H1 (cell line): ENCODE results near the gene RPL23. TPM values are rescaled to one million over a fixed set of nuclear protein-coding genes. Genes with fewer than 3 reads are reported as not detected.

Source experiments
- ASH2L ChIP-seq: fragments of 200-600, 300-600 bp; sonication (generic); IDR thresholded peaks from one replicate; pipeline ENCODE4 v1.7.1; 2017; ENCODE audit warnings: low read length
- ATF2 ChIP-seq: IDR thresholded peaks from 2 replicates; pipeline ENCODE4 v1.6.1; 2012; ENCODE audit warnings: low read length, inconsistent platforms
- BACH1 ChIP-seq: IDR thresholded peaks from 2 replicates; pipeline ENCODE4 v1.6.1; 2012; ENCODE audit warnings: low read length, improper control_type of control experiment
- CBX5 ChIP-seq: fragments of 300-800, 300-1000 bp; sonication (generic); IDR thresholded peaks from 2 replicates; pipeline ENCODE4 v1.7.1; 2016; ENCODE audit warnings: antibody characterized with exemption, low read length, low read depth
- CTCF ChIP-seq, 3 experiments: IDR thresholded peaks; 1 replicate in 2 of 3; 2 replicates in 1 of 3; pipeline versions ENCODE4 v1.5.1 to v1.6.1; 2011; ENCODE audit warnings: low read length in 3 of 3, mild to moderate bottlenecking in 3 of 3, inconsistent platforms in 2 of 3, low read depth in 1 of 3, moderate library complexity in 1 of 3; ENCODE audit not compliant: insufficient read depth in 1 of 3; ENCODE audit errors: control extremely low read depth in 1 of 3
- HDAC2 ChIP-seq, 2 experiments: fragments of 300-600 bp in 1 of 2; sonication (generic) in 1 of 2; IDR thresholded peaks; 2 replicates each; pipeline ENCODE4 v1.6.1; 2011 to 2012; ENCODE audit warnings: low read depth in 2 of 2, low read length in 2 of 2, mild to moderate bottlenecking in 2 of 2, moderate library complexity in 2 of 2, borderline replicate concordance in 1 of 2, inconsistent platforms in 1 of 2
- MAFK ChIP-seq: IDR thresholded peaks from 2 replicates; pipeline ENCODE4 v1.6.1; 2012; ENCODE audit warnings: low read depth, mild to moderate bottlenecking, improper control_type of control experiment, low read length
- RAD21 ChIP-seq, 2 experiments: IDR thresholded peaks in 1 of 2; conservative IDR thresholded peaks in 1 of 2; 2 replicates each; pipeline ENCODE4 v1.6.1; 2011; ENCODE audit warnings: low read depth in 2 of 2, low read length in 2 of 2, improper control_type of control experiment in 1 of 2, inconsistent platforms in 1 of 2, mild to moderate bottlenecking in 1 of 2, moderate library complexity in 1 of 2
- SIN3A ChIP-seq, 2 experiments: IDR thresholded peaks in 1 of 2; conservative IDR thresholded peaks in 1 of 2; 2 replicates each; pipeline ENCODE4 v1.6.1; 2011 to 2012; ENCODE audit warnings: low read length in 2 of 2, improper control_type of control experiment in 1 of 2, low read depth in 1 of 2, mild to moderate bottlenecking in 1 of 2
- SIRT6 ChIP-seq: IDR thresholded peaks from one replicate; pipeline ENCODE4 v1.7.1; 2012; ENCODE audit warnings: low read length, inconsistent platforms
- SIX5 ChIP-seq: IDR thresholded peaks from 2 replicates; pipeline ENCODE4 v1.6.1; 2011; ENCODE audit warnings: mild to moderate bottlenecking, low read depth, low read length
- TAF7 ChIP-seq: optimal IDR thresholded peaks from 2 replicates; pipeline ENCODE3; 2011; ENCODE audit warnings: low read depth, mild to moderate bottlenecking, inconsistent platforms, low read length, moderate library complexity, borderline replicate concordance
- polyA plus RNA-seq, 7 experiments: library from polyadenylated mRNA; depleted of rRNA in 3 of 7; stranded (reverse) in 5 of 7; unstranded in 2 of 7; fragments of >200 nt in 5 of 7; fragments of 200-250 nt in 2 of 7; gene quantifications; 1 replicate in 5 of 7; 2 replicates in 1 of 7; 4 replicates in 1 of 7; pipeline versions ENCODE4 v1.2.1 to v1.2.3, GENCODE V29; 2011 to 2013; ENCODE audit warnings: missing spikeins in 2 of 7, mixed read lengths in 2 of 7
- total RNA-seq: library from RNA; stranded (reverse); fragmentation: NEBNext Ultra II Directional; extraction: Animal tissue kit (Norgen Biotek cat#: 25700); gene quantifications from 2 replicates; pipeline ENCODE4 v1.2.1, GENCODE V29; 2021
- TF ChIP-seq, protein P1 (sequence below): IDR thresholded peaks from 2 replicates; pipeline ENCODE4 v1.6.1; 2012; ENCODE audit warnings: inconsistent platforms

RPL23 gene
- total and polyA plus RNA-seq, 2 of the 8 experiments (the other 6 are each of a cell fraction or from before 2014, with no cell fraction given), result 2,148 to 2,502 TPM

DNA sequence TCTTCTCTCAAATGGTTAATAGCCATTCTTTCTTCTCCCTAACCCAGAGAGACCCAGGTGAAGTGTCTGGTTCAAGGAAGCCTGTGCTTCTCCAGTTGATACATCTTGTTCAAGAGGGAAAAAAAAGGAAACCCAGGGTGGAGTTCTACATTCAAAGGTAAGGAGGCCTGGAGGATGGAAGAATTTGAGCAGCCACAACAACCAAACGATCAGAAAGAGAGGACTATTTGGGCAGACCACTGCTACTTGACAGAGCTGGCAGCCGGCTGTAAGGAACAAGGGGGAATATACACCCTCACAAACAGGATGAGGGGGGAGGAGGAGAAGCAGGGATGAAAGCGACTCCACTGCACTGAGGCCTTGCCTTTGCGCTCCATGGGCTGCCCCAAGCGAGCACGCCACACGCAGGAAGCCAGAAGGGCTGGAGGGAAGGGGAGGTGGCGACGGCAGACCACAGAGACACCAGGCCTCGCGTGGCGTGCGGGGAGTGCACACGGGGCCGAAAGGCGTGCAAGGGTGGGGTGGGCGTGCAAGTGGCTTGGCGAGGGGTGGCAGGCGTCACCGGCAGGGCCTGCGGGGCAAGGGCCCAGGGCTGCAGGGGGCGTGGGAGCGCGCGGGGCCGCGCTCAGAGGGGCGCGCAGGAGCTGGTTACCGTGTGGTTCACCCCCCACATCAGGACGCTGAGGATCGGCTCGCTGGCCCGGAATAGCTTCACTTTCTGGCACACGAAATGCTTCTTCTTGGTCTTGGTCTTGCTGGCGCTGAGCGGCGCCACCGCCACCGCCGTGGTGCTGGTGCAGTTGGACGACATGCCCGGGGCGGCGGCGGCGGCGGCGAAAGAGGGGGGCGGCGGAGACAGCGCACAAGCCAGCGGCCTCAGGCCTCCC lies 54.7 kb downstream of the RPL23 start (continued):
- TF ChIP-seq TAF7 (no peak), BACH1 (no peak), CTCF (IDR thresholded peaks at IDR 0.05; ENCODE audit: control extremely low read depth in 1 of 3, insufficient read depth in 1 of 3, low read depth in 1 of 3, low read length in 3 of 3) (no peak), HDAC2 (IDR thresholded peaks at IDR 0.05; ENCODE audit: borderline replicate concordance in 1 of 2, low read depth in 2 of 2, low read length in 2 of 2) (no peak; a peak in 1 of 4 replicates), RAD21 (IDR thresholded peaks at IDR 0.05 in 1 of 2, conservative IDR thresholded peaks at IDR 0.05 in 1 of 2; ENCODE audit: low read depth in 2 of 2, low read length in 2 of 2) (no peak), SIX5 (no peak), CBX5 (no peak), SIN3A (conservative IDR thresholded peaks at IDR 0.05 in 1 of 2, IDR thresholded peaks at IDR 0.05 in 1 of 2; ENCODE audit: low read depth in 1 of 2, low read length in 2 of 2) (no peak), MAFK (no peak), ASH2L (peak; percentile 75), ATF2 (no peak), SIRT6 (no peak)
- TF ChIP-seq, protein P1, sequence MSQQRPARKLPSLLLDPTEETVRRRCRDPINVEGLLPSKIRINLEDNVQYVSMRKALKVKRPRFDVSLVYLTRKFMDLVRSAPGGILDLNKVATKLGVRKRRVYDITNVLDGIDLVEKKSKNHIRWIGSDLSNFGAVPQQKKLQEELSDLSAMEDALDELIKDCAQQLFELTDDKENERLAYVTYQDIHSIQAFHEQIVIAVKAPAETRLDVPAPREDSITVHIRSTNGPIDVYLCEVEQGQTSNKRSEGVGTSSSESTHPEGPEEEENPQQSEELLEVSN, result no peak
